Caco-2 (cell line): ENCODE results near the gene KHSRP. TPM values are rescaled to one million over a fixed set of nuclear protein-coding genes. Genes with fewer than 3 reads are reported as not detected.

ENCODE experiments used
- BruUV-seq: library from RNA; stranded (reverse); fragments of 400-500 nt; replicated peaks from 2 replicates; lab custom pipeline; 2021; lab: Mats Ljungman, UMichigan
- CTCF ChIA-PET: fragments of 300-600 bp; sonication (Branson Sonifier 250); formaldehyde crosslinking; loops from one replicate; lab custom pipeline; 2022; ENCODE audit warnings: antibody characterized with exemption; lab: Charles Lee
- POLR2A ChIA-PET: fragments of 300-600 bp; sonication (Branson Sonifier 250); formaldehyde crosslinking; loops from one replicate; lab custom pipeline; 2022; ENCODE audit warnings: antibody characterized with exemption; lab: Charles Lee
- DNase-seq, 2 experiments: peaks; one replicate each; pipeline versions ENCODE4 v3.0.0 to v3.0.0-alpha.2; 2020 to 2022
- H3K27me3 ChIP-seq: replicated peaks from 2 replicates; pipeline ENCODE4 v1.6.0; 2011; ENCODE audit warnings: low read length; ENCODE audit not compliant: control insufficient read depth, insufficient read depth
- H3K36me3 ChIP-seq: 2 replicates; pipeline ENCODE4 v1.5.1; 2011; ENCODE audit warnings: low read length; ENCODE audit not compliant: control insufficient read depth, insufficient read depth
- H3K4me1 ChIP-seq: fragments of 250-450 bp; sonication (Bioruptor Pico); 2 replicates; pipeline ENCODE4 v1.5.1; 2020; ENCODE audit warnings: mild to moderate bottlenecking
- H3K4me3 ChIP-seq: 2 replicates; pipeline ENCODE4 v1.5.1; 2011; ENCODE audit warnings: low read depth, mild to moderate bottlenecking, control low read depth, low read length
- H3K9me3 ChIP-seq: fragments of 250-450 bp; sonication (Bioruptor Pico); 2 replicates; pipeline ENCODE4 v1.5.1; 2020; ENCODE audit warnings: mild to moderate bottlenecking, moderate library complexity
- H3K27ac Mint-ChIP-seq: one replicate; pipeline ENCODE4 v1.8.0; 2022; ENCODE audit warnings: mixed read lengths; ENCODE audit not compliant: unreplicated experiment
- H3K27me3 Mint-ChIP-seq: one replicate; pipeline ENCODE4 v1.8.0; 2022; ENCODE audit warnings: mixed read lengths; ENCODE audit not compliant: insufficient read depth, unreplicated experiment
- H3K36me3 Mint-ChIP-seq: one replicate; pipeline ENCODE4 v1.8.0; 2022; ENCODE audit warnings: mild to moderate bottlenecking, mixed read lengths; ENCODE audit not compliant: insufficient read depth, unreplicated experiment
- H3K4me1 Mint-ChIP-seq: one replicate; pipeline ENCODE4 v1.8.0; 2022; ENCODE audit warnings: low read depth, mixed read lengths; ENCODE audit not compliant: unreplicated experiment
- H3K4me3 Mint-ChIP-seq: one replicate; pipeline ENCODE4 v1.8.0; 2022; ENCODE audit warnings: mild to moderate bottlenecking, moderate library complexity, mixed read lengths; ENCODE audit not compliant: unreplicated experiment
- H3K9me3 Mint-ChIP-seq: one replicate; pipeline ENCODE4 v1.8.0; 2022; ENCODE audit warnings: mixed read lengths; ENCODE audit not compliant: unreplicated experiment
- CTCF ChIP-seq, 2 experiments: fragments of 200-600 bp in 1 of 2; IDR thresholded peaks; 1 replicate in 1 of 2; 2 replicates in 1 of 2; pipeline versions ENCODE4 v1.5.1 to v1.8.0; 2011 to 2022; ENCODE audit warnings: antibody characterized with exemption in 1 of 2, control low read depth in 1 of 2, inconsistent platforms in 1 of 2, low read depth in 1 of 2, low read length in 1 of 2, mild to moderate bottlenecking in 1 of 2, moderate library complexity in 1 of 2; ENCODE audit not compliant: insufficient read depth in 1 of 2, severe bottlenecking in 1 of 2, unreplicated experiment in 1 of 2
- intact Hi-C: fragments of 100-400 bp; cut with micrococcal nuclease; formaldehyde crosslinking; loops from one replicate; pipeline ENCODE4 v1.10.0; 2022; ENCODE audit not compliant: unreplicated experiment
- total RNA-seq: library from RNA; stranded (reverse); gene quantifications from 2 replicates; pipeline ENCODE4 v1.2.3, GENCODE V29; 2022

The KHSRP gene
- total RNA-seq, 1 experiment from 2014 or later, result 610 TPM

- intact Hi-C loops, result loop anchor here (10.0 kb wide), 1 partner anchor 147 kb away; the partner anchor contains the start of gene MLLT1
- BruUV-seq, result no TSS peak
- H3K9me3 ChIP-seq, result no peaks in the 10 kb centered on the region
- Mint-ChIP-seq H3K27ac (no peak overlapping the region), H3K4me1 (peaks cover 2% of the 10 kb centered on the region), H3K4me3 (no peak overlapping the region), H3K36me3 (peaks cover 81% of the 10 kb centered on the region), H3K9me3 (no peaks in the 10 kb centered on the region), H3K27me3 (no peaks in the 10 kb centered on the region)
- no peak for TF ChIP-seq CTCF (IDR thresholded peaks at IDR 0.05; ENCODE audit: insufficient read depth in 1 of 2, low read depth in 1 of 2, low read length in 1 of 2, severe bottlenecking in 1 of 2, unreplicated experiment in 1 of 2)
- no peaks in the 10 kb centered on the region for H3K27me3 ChIP-seq
- CTCF ChIA-PET, result no interaction called here
- peaks cover 5% of the 10 kb centered on the region for H3K36me3 ChIP-seq
- H3K4me3 ChIP-seq, result no peak overlapping the region
- no peak for DNase-seq
- POLR2A ChIA-PET, result no interaction called here
- H3K4me1 ChIP-seq, result peaks cover 18% of the 10 kb centered on the region
These were observed 3.3 kb downstream of the KHSRP start for GRCh38 chr19:6421075-6422014.

- Mint-ChIP-seq H3K27me3 (no peaks in the 10 kb centered on the region), H3K36me3 (peaks cover 94% of the 10 kb centered on the region), H3K4me1 (peaks cover 5% of the 10 kb centered on the region), H3K4me3 (no peak overlapping the region), H3K27ac (no peak overlapping the region), H3K9me3 (no peaks in the 10 kb centered on the region)
- CTCF ChIA-PET, result no interaction called here
- intact Hi-C loops, result no loop called here
- BruUV-seq, result no TSS peak
- H3K4me3 ChIP-seq, result no peak overlapping the region
- no peak for DNase-seq
- peaks cover 8% of the 10 kb centered on the region for H3K4me1 ChIP-seq
- H3K27me3 ChIP-seq, result no peaks in the 10 kb centered on the region
- H3K9me3 ChIP-seq, result no peaks in the 10 kb centered on the region
- TF ChIP-seq CTCF (IDR thresholded peaks at IDR 0.05; ENCODE audit: insufficient read depth in 1 of 2, low read depth in 1 of 2, low read length in 1 of 2, severe bottlenecking in 1 of 2, unreplicated experiment in 1 of 2), result no peak
- POLR2A ChIA-PET, result no interaction called here
- H3K36me3 ChIP-seq, result peaks cover 7% of the 10 kb centered on the region
These were observed 6.1 kb downstream of the KHSRP start for GRCh38 chr19:6418562-6418932.

- no peaks in the 10 kb centered on the region for H3K9me3 Mint-ChIP-seq
- Histone ChIP-seq H3K9me3 (no peaks in the 10 kb centered on the region), H3K36me3 (peaks cover 7% of the 10 kb centered on the region), H3K4me1 (peaks cover 2% of the 10 kb centered on the region), H3K4me3 (no peak overlapping the region), H3K27me3 (no peaks in the 10 kb centered on the region)
- ChIA-PET POLR2A (no interaction called here), CTCF (interaction anchor here (0.6 to 1.0 kb wide), 2 partner anchors 10 to 98 kb away, joined by 3 to 6 read pairs; no protein-coding TSS in a partner anchor)
- H3K27ac Mint-ChIP-seq, result no peak overlapping the region
- peaks cover 94% of the 10 kb centered on the region for H3K36me3 Mint-ChIP-seq
- peak in 1 of 2 experiments; percentile 59 for DNase-seq
- peak in 1 of 2 experiments; percentile 57 for TF ChIP-seq CTCF (IDR thresholded peaks at IDR 0.05; ENCODE audit: insufficient read depth in 1 of 2, low read depth in 1 of 2, low read length in 1 of 2, severe bottlenecking in 1 of 2, unreplicated experiment in 1 of 2)
- intact Hi-C loops, result no loop called here
- no peak overlapping the region for H3K4me3 Mint-ChIP-seq
- peaks cover 5% of the 10 kb centered on the region for H3K4me1 Mint-ChIP-seq
- no peaks in the 10 kb centered on the region for H3K27me3 Mint-ChIP-seq
- BruUV-seq, result no TSS peak
These were observed 6.7 kb downstream of the KHSRP start for GRCh38 chr19:6417713-6418561.
